CD14-positive monocyte (primary cell): Measurements from ENCODE around the gene STXBP5. TPM values are rescaled to one million over a fixed set of nuclear protein-coding genes. Genes with fewer than 3 reads are reported as not detected.

ENCODE experiments used
- DNase-seq, 3 donors: peaks; one replicate each; pipeline ENCODE4 v3.0.0-alpha.2; 2011 to 2022
- H2AFZ ChIP-seq: 2 replicates; pipeline ENCODE4 v1.6.0; 2012; ENCODE audit warnings: mild to moderate bottlenecking, low read depth, low read length, inconsistent platforms; ENCODE audit not compliant: insufficient read depth, poor library complexity, severe bottlenecking
- H3K27ac ChIP-seq, 2 donors: 1 replicate in 1 of 2; 2 replicates in 1 of 2; pipeline ENCODE4 v1.5.1; 2012 to 2013; ENCODE audit warnings: low read length in 2 of 2, control low read depth in 1 of 2, inconsistent platforms in 1 of 2, low read depth in 1 of 2, mild to moderate bottlenecking in 1 of 2
- H3K27me3 ChIP-seq, 2 donors: one replicate each; pipeline versions ENCODE4 v1.6.0 to v1.6.1; 2011 to 2013; ENCODE audit warnings: low read length in 2 of 2; ENCODE audit not compliant: control insufficient read depth in 2 of 2, insufficient read depth in 2 of 2
- H3K36me3 ChIP-seq, 2 donors: replicated peaks in 1 of 2; 1 replicate in 1 of 2; 2 replicates in 1 of 2; pipeline versions ENCODE4 v1.5.1 to v1.6.1; 2012 to 2013; ENCODE audit warnings: low read length in 2 of 2, control low read depth in 1 of 2, inconsistent platforms in 1 of 2, mild to moderate bottlenecking in 1 of 2; ENCODE audit not compliant: insufficient read depth in 2 of 2, control insufficient read depth in 1 of 2
- H3K4me1 ChIP-seq, 2 donors: 1 replicate in 1 of 2; 2 replicates in 1 of 2; pipeline versions ENCODE4 v1.5.1 to v1.6.1; 2012 to 2013; ENCODE audit warnings: low read length in 2 of 2, control low read depth in 1 of 2, inconsistent platforms in 1 of 2, mild to moderate bottlenecking in 1 of 2, moderate library complexity in 1 of 2; ENCODE audit not compliant: insufficient read depth in 2 of 2, control insufficient read depth in 1 of 2
- H3K4me2 ChIP-seq: replicated peaks from 2 replicates; pipeline ENCODE3; 2012; ENCODE audit warnings: low read length, moderate library complexity, mild to moderate bottlenecking; ENCODE audit not compliant: poor library complexity, severe bottlenecking; ENCODE audit errors: extremely low read depth
- H3K4me3 ChIP-seq, 3 experiments: fragments of 200-600 bp in 1 of 3; sonication (generic) in 1 of 3; replicated peaks in 1 of 3; 1 replicate in 2 of 3; 2 replicates in 1 of 3; pipeline ENCODE4 v1.5.1; 2011 to 2013; ENCODE audit warnings: low read length in 3 of 3, mild to moderate bottlenecking in 3 of 3, control low read depth in 2 of 3, low read depth in 2 of 3, inconsistent platforms in 1 of 3, moderate library complexity in 1 of 3
- H3K79me2 ChIP-seq: 2 replicates; pipeline ENCODE4 v1.6.0; 2012; ENCODE audit warnings: mild to moderate bottlenecking, control low read depth, inconsistent platforms, low read length, moderate library complexity; ENCODE audit not compliant: insufficient read depth
- H3K9ac ChIP-seq: 2 replicates; pipeline ENCODE4 v1.6.0; 2017; ENCODE audit warnings: low read length, mild to moderate bottlenecking; ENCODE audit not compliant: insufficient read depth, poor library complexity, severe bottlenecking
- H3K9me3 ChIP-seq, 2 donors: replicated peaks in 1 of 2; 1 replicate in 1 of 2; 2 replicates in 1 of 2; pipeline versions ENCODE4 v1.5.1 to v1.6.1; 2012 to 2013; ENCODE audit warnings: low read length in 2 of 2, control low read depth in 1 of 2; ENCODE audit not compliant: control insufficient read depth in 1 of 2, insufficient read depth in 1 of 2
- H4K20me1 ChIP-seq: 2 replicates; pipeline ENCODE4 v1.6.0; 2012; ENCODE audit warnings: mild to moderate bottlenecking, low read length, control low read depth, moderate library complexity; ENCODE audit not compliant: insufficient read depth
- H3K27ac Mint-ChIP-seq, 7 donors: one replicate each; pipeline ENCODE4 v1.8.0; 2020; ENCODE audit warnings: mild to moderate bottlenecking in 7 of 7, mixed read lengths in 7 of 7, moderate library complexity in 6 of 7, inconsistent platforms in 2 of 7
- H3K27me3 Mint-ChIP-seq, 3 donors: one replicate each; pipeline ENCODE4 v1.8.0; 2021 to 2022; ENCODE audit warnings: low read depth in 3 of 3, mild to moderate bottlenecking in 3 of 3, mixed read lengths in 3 of 3, moderate library complexity in 3 of 3, inconsistent platforms in 1 of 3
- H3K36me3 Mint-ChIP-seq, 2 donors: one replicate each; pipeline ENCODE4 v1.8.0; 2020; ENCODE audit warnings: mixed read lengths in 2 of 2, inconsistent platforms in 1 of 2, mild to moderate bottlenecking in 1 of 2
- H3K4me1 Mint-ChIP-seq: one replicate; pipeline ENCODE4 v1.8.0; 2020; ENCODE audit warnings: mild to moderate bottlenecking, mixed read lengths
- H3K4me3 Mint-ChIP-seq, 2 donors: one replicate each; pipeline ENCODE4 v1.8.0; 2020; ENCODE audit warnings: mild to moderate bottlenecking in 2 of 2, mixed read lengths in 2 of 2, moderate library complexity in 1 of 2
- H3K9me3 Mint-ChIP-seq, 7 donors: one replicate each; pipeline ENCODE4 v1.8.0; 2020 to 2022; ENCODE audit warnings: mixed read lengths in 7 of 7, mild to moderate bottlenecking in 6 of 7, moderate library complexity in 6 of 7, inconsistent platforms in 2 of 7
- CTCF ChIP-seq: fragments of 200-600 bp; IDR thresholded peaks from one replicate; pipeline ENCODE4 v1.8.0; 2022; ENCODE audit warnings: antibody characterized with exemption, mild to moderate bottlenecking
- WGBS: methylation state at CpG from one replicate; pipeline ENCODE4 v1.1.5; 2013; ENCODE audit warnings: missing lambda C conversion rate; ENCODE audit not compliant: insufficient coverage; 5-methylcytosine and 5-hydroxymethylcytosine counted together
- intact Hi-C, 2 donors: fragments of 100-400 bp; cut with micrococcal nuclease; formaldehyde crosslinking; loops; one replicate each; pipeline versions ENCODE4 v1.15.0 to v1.15.1; 2023
- polyA plus RNA-seq, 3 donors: library from polyadenylated mRNA; depleted of rRNA in 1 of 3; unstranded in 2 of 3; stranded (reverse) in 1 of 3; fragments of 300-500 nt in 2 of 3; fragments of >200 nt in 1 of 3; fragmentation: Illumina TruSeq in 2 of 3; gene quantifications; 1 replicate in 2 of 3; 2 replicates in 1 of 3; pipeline ENCODE4 v1.2.3, GENCODE V29; 2012 to 2021

The STXBP5 gene
- polyA plus RNA-seq, 3 donors: 1.5 to 8.8 (median 2.0) TPM

GRCh38 chr6:147211831-147212230, 7.6 kb downstream of the STXBP5 start:
- H3K9ac ChIP-seq: no peak overlapping the region

GRCh38 chr6:147212622-147213021, 8.4 kb downstream of the STXBP5 start:
- H4K20me1 ChIP-seq: peaks cover 9% of the 10 kb centered on the region
- H3K36me3 Mint-ChIP-seq: peaks cover 14 to 23% of the 10 kb centered on the region in 2 donors
- H3K27ac Mint-ChIP-seq: no peak overlapping the region
- peaks cover 4% of the 10 kb centered on the region for H3K4me1 Mint-ChIP-seq
- no peak overlapping the region for H3K9ac ChIP-seq
- H3K4me3 Mint-ChIP-seq: no peak overlapping the region
- no peaks in the 10 kb centered on the region for H3K4me1 ChIP-seq
- H3K79me2 ChIP-seq: peaks cover 19% of the 10 kb centered on the region
- DNase-seq: no peak
- H2AFZ ChIP-seq: no peak overlapping the region
- peaks cover 0 to 2% (median 0%) of the 10 kb centered on the region in 3 donors for H3K27me3 Mint-ChIP-seq
- no CpG with 5 or more reads among the region's 1 CpG for WGBS
- no peaks in the 10 kb centered on the region for H3K27me3 ChIP-seq
- intact Hi-C loops: no loop called here
- no peak for TF ChIP-seq CTCF
- no peak overlapping the region for H3K4me3 ChIP-seq
- H3K4me2 ChIP-seq: no peak overlapping the region
- peaks cover 0 to 6% of the 10 kb centered on the region in 2 donors for H3K36me3 ChIP-seq
- H3K9me3 ChIP-seq: no peaks in the 10 kb centered on the region
- no peak overlapping the region for H3K27ac ChIP-seq
- no peaks in the 10 kb centered on the region for H3K9me3 Mint-ChIP-seq

More at GRCh38 chr6:147211831-147212230, 7.6 kb downstream of the STXBP5 start:
- peaks cover 10% of the 10 kb centered on the region for H3K4me1 Mint-ChIP-seq
- Histone ChIP-seq H3K27ac (no peak overlapping the region), H3K9me3 (no peaks in the 10 kb centered on the region), H3K36me3 (peaks cover 0 to 6% of the 10 kb centered on the region in 2 donors), H3K79me2 (peaks cover 25% of the 10 kb centered on the region), H3K4me3 (no peak overlapping the region), H3K27me3 (no peaks in the 10 kb centered on the region), H2AFZ (no peak overlapping the region), H3K4me1 (no peaks in the 10 kb centered on the region), H3K4me2 (no peak overlapping the region), H4K20me1 (peaks cover 9% of the 10 kb centered on the region)
- no peak overlapping the region for H3K4me3 Mint-ChIP-seq
- no peak for TF ChIP-seq CTCF
- peaks cover 0 to 2% (median 0%) of the 10 kb centered on the region in 3 donors for H3K27me3 Mint-ChIP-seq
- DNase-seq: no peak
- peak overlapping the region in 1 of 7 donors; percentile 16 for H3K27ac Mint-ChIP-seq
- H3K9me3 Mint-ChIP-seq: no peaks in the 10 kb centered on the region
- 100% methylated on average over 2 of the region's 4 CpGs for WGBS
- intact Hi-C loops: no loop called here
- H3K36me3 Mint-ChIP-seq: peaks cover 14 to 23% of the 10 kb centered on the region in 2 donors
